ENCODE results near the gene KLHL29. TPM values are rescaled to one million over a fixed set of nuclear protein-coding genes. Genes with fewer than 3 reads are reported as not detected.

The KLHL29 gene
- total RNA-seq, 1 donor from 2014 or later: 3.6 TPM

GRCh38 chr2:23687713-23688112 is 302.7 kb downstream of the KLHL29 start:
- ATAC-seq: no peak

GRCh38 chr2:23688486-23689130 is 303.6 kb downstream of the KLHL29 start:
- ATAC-seq: no peak

DNA sequence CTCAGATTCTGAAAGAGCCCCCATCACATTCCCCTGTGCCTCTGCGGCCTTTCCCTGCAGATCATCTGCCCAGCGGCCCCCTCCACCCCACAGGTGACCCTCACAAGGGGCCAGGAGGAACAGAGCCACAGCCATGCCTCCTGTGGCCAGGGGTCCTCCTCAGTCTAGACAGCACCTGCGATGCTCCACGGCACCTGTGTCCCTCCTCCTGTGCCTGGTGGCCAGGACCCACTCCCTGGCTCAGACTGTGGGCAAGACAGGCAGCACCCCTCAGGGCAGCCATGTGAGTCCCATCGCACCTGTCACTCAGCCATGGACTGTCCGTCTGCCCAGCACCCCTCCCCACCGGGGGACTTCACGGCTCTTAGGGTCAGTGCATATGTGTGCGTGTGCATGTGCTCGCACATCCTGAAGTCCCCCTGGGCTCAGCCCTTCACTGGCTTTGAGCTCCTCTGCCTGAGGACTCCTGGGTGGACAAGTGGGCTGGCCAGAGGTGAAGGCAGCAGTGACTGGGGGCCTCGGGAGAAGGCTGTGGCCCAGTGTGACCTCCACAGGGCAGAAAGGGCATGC is 304.2 kb downstream of the KLHL29 start:
- ATAC-seq: no peak

- no peak for ATAC-seq
Observed at GRCh38 chr2:23689891-23690290, 304.9 kb downstream of the KLHL29 start.

GRCh38 chr2:23690421-23691105 is 305.6 kb downstream of the KLHL29 start:
- ATAC-seq: no peak

GRCh38 chr2:23691106-23691470 is 306.1 kb downstream of the KLHL29 start:
- no peak for ATAC-seq

GRCh38 chr2:23691565-23691964 is 306.6 kb downstream of the KLHL29 start:
- ATAC-seq: no peak

DNA sequence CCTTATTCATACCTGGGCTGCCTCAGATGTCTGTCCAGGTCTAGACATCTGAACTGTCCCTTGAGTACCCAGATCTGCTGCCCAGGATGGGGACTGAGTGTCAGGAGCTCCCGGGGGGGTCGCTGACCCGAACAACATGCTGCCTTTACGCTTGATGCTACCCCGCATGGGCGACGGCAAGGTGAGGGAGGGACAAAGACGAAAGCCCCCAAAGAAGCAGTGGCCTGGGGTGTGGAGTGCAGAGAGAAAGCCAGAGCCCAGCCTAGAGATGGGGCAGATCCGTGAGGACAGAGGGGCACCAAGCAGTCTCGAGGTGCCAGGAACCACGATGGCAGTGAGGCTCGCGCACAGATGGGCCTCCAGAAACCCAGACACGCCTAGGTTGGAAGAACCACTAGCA is 307.3 kb downstream of the KLHL29 start:
- ATAC-seq: no peak

DNA sequence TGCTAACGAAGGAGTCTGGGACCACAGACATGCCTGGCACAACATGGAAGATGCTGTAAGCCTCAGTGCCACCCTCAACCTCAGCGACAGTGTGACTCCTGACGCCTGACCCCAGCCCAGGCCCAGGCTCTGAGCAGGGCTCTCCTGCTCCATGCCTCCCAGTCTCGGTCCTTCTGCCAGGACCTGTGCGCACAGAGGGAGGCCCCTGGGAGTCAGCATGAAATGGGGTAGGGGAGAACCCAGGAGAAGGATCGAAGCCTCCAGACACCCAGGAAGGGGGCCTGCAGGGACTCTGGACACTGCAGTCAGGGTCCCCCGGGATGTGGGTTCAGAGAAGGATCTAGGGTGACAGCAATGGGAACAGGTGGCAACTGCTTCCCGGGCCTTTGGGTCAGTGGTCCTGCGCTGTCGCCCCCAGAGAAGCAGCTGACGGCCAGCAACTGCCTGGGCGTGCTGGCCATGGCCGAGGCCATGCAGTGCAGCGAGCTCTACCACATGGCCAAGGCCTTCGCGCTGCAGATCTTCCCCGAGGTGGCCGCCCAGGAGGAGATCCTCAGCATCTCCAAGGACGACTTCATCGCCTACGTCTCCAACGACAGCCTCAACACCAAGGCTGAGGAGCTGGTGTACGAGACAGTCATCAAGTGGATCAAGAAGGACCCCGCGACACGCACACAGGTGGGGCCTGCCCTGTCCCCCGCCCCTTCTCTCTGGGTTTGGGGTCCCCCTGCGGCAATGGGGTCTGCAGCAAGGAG is 308.0 kb downstream of the KLHL29 start:
- no peak for ATAC-seq

- ATAC-seq: no peak
Observed at GRCh38 chr2:23693606-23693951, 308.6 kb downstream of the KLHL29 start.

GRCh38 chr2:23694058-23695045 is 309.4 kb downstream of the KLHL29 start:
- no peak for ATAC-seq

GRCh38 chr2:23695214-23695889 is 310.4 kb downstream of the KLHL29 start:
- ATAC-seq: no peak

- ATAC-seq: no peak
Observed at GRCh38 chr2:23695890-23696751, 311.1 kb downstream of the KLHL29 start.

DNA sequence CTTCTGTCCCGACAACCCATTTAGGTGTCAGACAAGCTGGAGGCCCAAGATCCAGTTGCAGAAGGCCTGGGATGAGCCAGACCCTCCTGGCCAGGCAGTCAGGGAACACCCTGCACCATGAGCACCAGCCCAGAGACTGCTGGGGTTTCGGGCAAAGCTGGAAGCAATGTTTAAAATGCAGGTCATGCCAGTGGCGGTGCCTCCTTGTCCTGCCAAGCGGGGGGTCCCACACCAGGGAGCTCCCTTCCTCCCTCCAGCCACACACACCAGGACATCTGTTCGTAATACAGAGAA is 311.7 kb downstream of the KLHL29 start:
- ATAC-seq: no peak

GRCh38 chr2:23697256-23698075 is 312.5 kb downstream of the KLHL29 start:
- no peak for ATAC-seq

DNA sequence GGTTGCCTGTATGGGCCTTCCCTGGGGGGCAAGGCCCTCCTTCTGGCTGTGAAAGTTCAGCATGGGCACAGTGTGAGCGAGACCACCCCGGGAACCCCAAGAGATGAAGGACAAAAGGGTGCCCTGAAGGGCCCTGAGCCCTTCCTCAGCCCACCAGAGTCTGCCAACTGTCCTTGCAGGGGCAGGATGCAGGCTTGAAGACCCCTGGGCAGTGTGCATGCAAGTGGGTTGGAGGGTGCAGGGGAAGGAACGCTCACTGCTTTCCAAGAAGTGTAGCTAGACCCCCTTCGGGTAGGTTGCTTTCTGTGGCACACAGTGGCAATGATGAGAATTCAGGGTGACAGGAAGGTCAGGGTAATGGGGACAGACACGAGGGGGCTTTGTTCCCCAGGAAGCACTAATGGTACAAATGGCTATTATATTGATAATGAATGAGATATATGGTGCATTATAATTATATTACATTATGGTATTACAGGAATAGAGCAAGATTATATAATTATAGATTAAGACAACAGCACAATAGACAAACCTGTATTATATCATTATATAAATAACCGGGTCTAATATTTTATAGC is 313.2 kb downstream of the KLHL29 start:
- ATAC-seq: no peak

GRCh38 chr2:23698721-23699579 is 314.0 kb downstream of the KLHL29 start:
- ATAC-seq: no peak

DNA sequence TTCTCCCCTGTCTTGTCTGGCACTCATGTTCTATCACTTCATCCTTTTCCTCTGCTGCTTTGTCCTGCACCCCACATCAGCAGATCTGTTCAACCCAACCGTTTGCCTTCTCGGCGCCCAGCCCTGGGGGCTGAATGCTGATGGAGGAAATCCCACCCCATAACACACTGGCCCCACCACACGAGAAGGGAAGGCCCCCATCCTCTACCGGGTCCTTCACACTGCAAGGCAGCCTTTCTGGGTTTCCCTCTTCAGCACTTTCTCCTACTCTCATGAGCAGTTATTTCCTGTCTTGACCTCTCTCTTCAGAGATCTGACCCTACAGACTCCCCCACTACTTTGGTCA is 314.6 kb downstream of the KLHL29 start:
- ATAC-seq: no peak

DNA sequence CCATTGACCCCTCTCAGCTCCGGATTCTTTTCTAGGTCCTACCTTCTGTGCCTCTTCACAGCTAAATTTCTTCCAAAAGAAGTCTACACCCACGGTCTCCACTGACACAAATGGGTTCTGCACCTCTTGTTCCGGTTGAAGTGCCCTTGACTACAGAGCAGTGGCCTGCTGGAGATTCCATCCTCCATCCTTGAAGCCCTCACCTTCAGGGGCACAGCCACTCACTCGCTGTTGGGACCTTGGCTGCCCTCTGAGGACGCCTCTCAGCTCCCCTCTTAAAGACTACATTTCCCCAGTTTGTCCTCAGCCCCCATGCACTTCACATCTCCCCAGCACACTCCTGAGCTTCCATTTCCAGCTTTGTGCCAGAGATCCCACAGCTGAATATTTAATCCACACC is 315.6 kb downstream of the KLHL29 start:
- ATAC-seq: no peak

Data from esophagus mucosa (tissue), 1 donor.